SK-N-SH (cell line): ENCODE data around the gene CD300LB. TPM values are rescaled to one million over a fixed set of nuclear protein-coding genes. Genes with fewer than 3 reads are reported as not detected.
"Not testable (repeated sequence)": the region's sequence is repeated elsewhere in the genome, so short reads cannot be mapped to it uniquely, and the experiment has no call there.

Source experiments
- CTCF ChIA-PET: fragments of 300-600, 350-600 bp; formaldehyde crosslinking; extraction: SDS; loops from one replicate; lab custom pipeline; 2021; lab: Yijun Ruan, JAX
- POLR2A ChIA-PET: fragments of 350-600 bp; sonication (Branson Sonifier 250); formaldehyde crosslinking; extraction: SDS; loops from one replicate; lab custom pipeline; 2020; ENCODE audit warnings: antibody characterized with exemption, inconsistent platforms; lab: Yijun Ruan, JAX
- DNase-seq: peaks from one replicate; pipeline ENCODE4 v3.0.0; 2012
- H2AFZ ChIP-seq: fragments of 200-600 bp; sonication (generic); 2 replicates; pipeline ENCODE4 v1.8.1; 2016; ENCODE audit warnings: antibody characterized with exemption, mild to moderate bottlenecking, low read depth
- H3F3A ChIP-seq: fragments of 200-600 bp; sonication (generic); replicated peaks from 2 replicates; pipeline ENCODE3; 2016; ENCODE audit warnings: antibody characterized with exemption, mild to moderate bottlenecking; ENCODE audit not compliant: insufficient read depth
- H3K27ac ChIP-seq, 2 experiments: fragments of 200-500 bp in 1 of 2; fragments of 200-600 bp in 1 of 2; sonication (Bioruptor generic) in 1 of 2; sonication (generic), shearing (Covaris generic) in 1 of 2; 2 replicates each; pipeline versions ENCODE4 v1.5.1 to v1.6.1; 2014 to 2016; ENCODE audit warnings: low read depth in 2 of 2, inconsistent platforms in 1 of 2, low read length in 1 of 2, mild to moderate bottlenecking in 1 of 2, mixed read lengths in 1 of 2
- H3K27me3 ChIP-seq: fragments of 200-600 bp; sonication (generic), shearing (Covaris generic); 2 replicates; pipeline ENCODE4 v1.6.1; 2016; ENCODE audit warnings: mixed run types; ENCODE audit not compliant: insufficient read depth
- H3K36me3 ChIP-seq, 2 experiments: fragments of 200-500 bp in 1 of 2; fragments of 200-600 bp in 1 of 2; sonication (Bioruptor generic) in 1 of 2; sonication (generic) in 1 of 2; replicated peaks in 1 of 2; 2 replicates each; pipeline versions ENCODE3 to v1.5.1; 2014 to 2016; ENCODE audit warnings: low read length in 1 of 2, mild to moderate bottlenecking in 1 of 2; ENCODE audit not compliant: insufficient read depth in 2 of 2, control insufficient read depth in 1 of 2
- H3K4me1 ChIP-seq, 2 experiments: fragments of 200-500 bp in 1 of 2; fragments of 200-600 bp in 1 of 2; sonication (Bioruptor generic) in 1 of 2; sonication (generic), shearing (Covaris generic) in 1 of 2; 2 replicates each; pipeline versions ENCODE4 v1.5.1 to v1.6.1; 2014 to 2016; ENCODE audit warnings: low read depth in 1 of 2, low read length in 1 of 2, mixed run types in 1 of 2; ENCODE audit not compliant: insufficient read depth in 2 of 2, control insufficient read depth in 1 of 2
- H3K4me2 ChIP-seq: fragments of 200-600 bp; sonication (generic), shearing (Covaris generic); 2 replicates; pipeline ENCODE4 v1.6.1; 2017; ENCODE audit warnings: mixed run types
- H3K4me3 ChIP-seq, 2 experiments: fragments of 200-500 bp in 1 of 2; fragments of 200-600 bp in 1 of 2; sonication (Bioruptor generic) in 1 of 2; sonication (generic), shearing (Covaris generic) in 1 of 2; 2 replicates each; pipeline versions ENCODE4 v1.5.1 to v1.8.1; 2014 to 2016; ENCODE audit warnings: low read depth in 2 of 2, inconsistent platforms in 1 of 2, low read length in 1 of 2, mild to moderate bottlenecking in 1 of 2, mixed read lengths in 1 of 2, moderate library complexity in 1 of 2
- H3K79me2 ChIP-seq: fragments of 200-600 bp; sonication (generic); 2 replicates; pipeline ENCODE4 v1.8.1; 2017; ENCODE audit warnings: mild to moderate bottlenecking; ENCODE audit not compliant: insufficient read depth
- H3K9ac ChIP-seq: fragments of 200-600 bp; sonication (generic); 2 replicates; pipeline ENCODE4 v1.6.1; 2017; ENCODE audit warnings: mixed run types
- H3K9me2 ChIP-seq: fragments of 200-600 bp; sonication (generic); 2 replicates; pipeline ENCODE4 v1.6.1; 2017; ENCODE audit warnings: mixed run types
- H3K9me3 ChIP-seq: fragments of 200-600 bp; sonication (generic); 2 replicates; pipeline ENCODE4 v1.6.1; 2017; ENCODE audit warnings: mixed run types, mild to moderate bottlenecking, moderate library complexity
- H4K20me1 ChIP-seq: fragments of 200-600 bp; sonication (generic); 2 replicates; pipeline ENCODE4 v1.6.1; 2017; ENCODE audit warnings: mild to moderate bottlenecking, mixed run types; ENCODE audit not compliant: insufficient read depth
- CHD2 ChIP-seq: fragments of 150-350 bp; IDR thresholded peaks from 2 replicates; pipeline ENCODE4 v1.6.1; 2018; ENCODE audit warnings: low read length; ENCODE audit not compliant: partially characterized antibody
- ELF1 ChIP-seq: IDR thresholded peaks from 2 replicates; pipeline ENCODE4 v1.4.0; 2012
- EZH2phosphoT487 ChIP-seq: fragments of 200-600 bp; sonication (generic); IDR thresholded peaks from 2 replicates; pipeline ENCODE4 v1.6.1; 2017; ENCODE audit warnings: low read depth, mixed run types, mild to moderate bottlenecking, antibody characterized with exemption, moderate library complexity, borderline replicate concordance
- FOSL2 ChIP-seq: IDR thresholded peaks from 2 replicates; pipeline ENCODE4 v1.4.0; 2012; ENCODE audit warnings: low read depth, mild to moderate bottlenecking, moderate library complexity, borderline replicate concordance
- JUND ChIP-seq: IDR thresholded peaks from 2 replicates; pipeline ENCODE4 v1.4.0; 2012
- NFIC ChIP-seq: IDR thresholded peaks from 2 replicates; pipeline ENCODE4 v1.4.0; 2012; ENCODE audit warnings: borderline replicate concordance
- NRF1 ChIP-seq: IDR thresholded peaks from 2 replicates; pipeline ENCODE4 v1.6.1; 2012; ENCODE audit warnings: low read depth, mild to moderate bottlenecking, low read length
- RAD21 ChIP-seq: IDR thresholded peaks from 2 replicates; pipeline ENCODE4 v1.6.1; 2012; ENCODE audit warnings: mild to moderate bottlenecking, low read length
- RCOR1 ChIP-seq: fragments of 150-350 bp; IDR thresholded peaks from 2 replicates; pipeline ENCODE4 v1.6.1; 2017; ENCODE audit warnings: antibody characterized with exemption, low read length
- REST ChIP-seq: IDR thresholded peaks from 2 replicates; pipeline ENCODE4 v1.6.1; 2012; ENCODE audit warnings: mild to moderate bottlenecking, low read depth, low read length, moderate library complexity
- RXRA ChIP-seq: IDR thresholded peaks from 2 replicates; pipeline ENCODE4 v1.4.0; 2012; ENCODE audit warnings: low read depth, mild to moderate bottlenecking, borderline replicate concordance
- YY1 ChIP-seq: IDR thresholded peaks from 2 replicates; pipeline ENCODE4 v1.4.0; 2012; ENCODE audit warnings: low read depth, mild to moderate bottlenecking
- WGBS: methylation state at CpG from one replicate; pipeline ENCODE4 v1.1.6; 2017; ENCODE audit warnings: low lambda C conversion rate; 5-methylcytosine and 5-hydroxymethylcytosine counted together
- polyA plus RNA-seq, 3 experiments: library from polyadenylated mRNA; depleted of rRNA; stranded (reverse); fragments of >200 nt; gene quantifications; 2 replicates each; pipeline ENCODE4 v1.2.3, GENCODE V29; 2012
- TF ChIP-seq, protein P1 (sequence below): fragments of 150-350 bp; IDR thresholded peaks from 2 replicates; pipeline ENCODE4 v1.6.1; 2017; ENCODE audit warnings: antibody characterized with exemption, low read length, low read depth, borderline replicate concordance

CD300LB gene
- polyA plus RNA-seq, 1 of the 3 experiments (the other 2 are of a cell fraction) = not detected

- Histone ChIP-seq H3K4me1 (no peaks in the 10 kb centered on the region), H3K9me2 (no peaks in the 10 kb centered on the region), H3K9ac (no peak overlapping the region), H3K9me3 (peaks cover 9% of the 10 kb centered on the region; the same call in 1 of the 2 replicates), H3K79me2 (no peaks in the 10 kb centered on the region), H4K20me1 (no peaks in the 10 kb centered on the region), H3K4me2 (no peak overlapping the region), H3K36me3 (no peaks in the 10 kb centered on the region), H3F3A (no peaks in the 10 kb centered on the region), H3K27me3 (no peaks in the 10 kb centered on the region), H3K27ac (no peak overlapping the region), H2AFZ (no peak overlapping the region), H3K4me3 (no peak overlapping the region)
- ChIA-PET POLR2A (no interaction called here), CTCF (interaction anchor here (0.9 kb wide), 1 partner anchor 50 kb away, joined by 3 read pairs; no protein-coding TSS in a partner anchor)
- no peak for TF ChIP-seq RAD21
- TF ChIP-seq CHD2 = no peak
- TF ChIP-seq EZH2phosphoT487 = no peak
- no peak for TF ChIP-seq YY1
- no peak for TF ChIP-seq ELF1
- TF ChIP-seq JUND = no peak
- TF ChIP-seq RXRA = no peak
- TF ChIP-seq, protein P1, sequence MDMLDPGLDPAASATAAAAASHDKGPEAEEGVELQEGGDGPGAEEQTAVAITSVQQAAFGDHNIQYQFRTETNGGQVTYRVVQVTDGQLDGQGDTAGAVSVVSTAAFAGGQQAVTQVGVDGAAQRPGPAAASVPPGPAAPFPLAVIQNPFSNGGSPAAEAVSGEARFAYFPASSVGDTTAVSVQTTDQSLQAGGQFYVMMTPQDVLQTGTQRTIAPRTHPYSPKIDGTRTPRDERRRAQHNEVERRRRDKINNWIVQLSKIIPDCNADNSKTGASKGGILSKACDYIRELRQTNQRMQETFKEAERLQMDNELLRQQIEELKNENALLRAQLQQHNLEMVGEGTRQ = no peak
- no peak for TF ChIP-seq FOSL2
- no peak for TF ChIP-seq RCOR1
- TF ChIP-seq NFIC = no peak
- no peak for TF ChIP-seq NRF1
- no peak for TF ChIP-seq REST
- no peak for DNase-seq
Observed at GRCh38 chr17:74508156-74508555, 23.1 kb downstream of the CD300LB start.

- H3K4me1 ChIP-seq, H3K79me2 ChIP-seq, POLR2A ChIA-PET, H2AFZ ChIP-seq, DNase-seq, H3K9me2 ChIP-seq, H3K36me3 ChIP-seq, H3F3A ChIP-seq, CTCF ChIA-PET, H3K4me2 ChIP-seq, H3K9me3 ChIP-seq, H3K27me3 ChIP-seq, H3K27ac ChIP-seq, H3K9ac ChIP-seq, H3K4me3 ChIP-seq, H4K20me1 ChIP-seq: not testable (repeated sequence)
- 32% methylated on average over 5 of the region's 5 CpGs for WGBS
Observed at GRCh38 chr17:74503949-74504348, 27.3 kb downstream of the CD300LB start.
